KG1 (cell line): Measurements from ENCODE around the gene ACSM2A.
"Not testable (repeated sequence)": the region's sequence is repeated elsewhere in the genome, so short reads cannot be mapped to it uniquely, and the experiment has no call there.

Source experiments
- DNase-seq: peaks from one replicate; lab custom pipeline; 2025; lab: John Stamatoyannopoulos, UW

The ACSM2A gene

GRCh38 chr16:20451364-20451763, at the start of gene ACSM2A:
ACSM2A (plus strand) TSS chr16:20451521; CDS start chr16:20460115, 8,594 bp downstream.
- not testable (repeated sequence) for DNase-seq

- DNase-seq = no peak
These were observed 48.7 kb upstream of the ACSM2A start for GRCh38 chr16:20402651-20403050.

DNA sequence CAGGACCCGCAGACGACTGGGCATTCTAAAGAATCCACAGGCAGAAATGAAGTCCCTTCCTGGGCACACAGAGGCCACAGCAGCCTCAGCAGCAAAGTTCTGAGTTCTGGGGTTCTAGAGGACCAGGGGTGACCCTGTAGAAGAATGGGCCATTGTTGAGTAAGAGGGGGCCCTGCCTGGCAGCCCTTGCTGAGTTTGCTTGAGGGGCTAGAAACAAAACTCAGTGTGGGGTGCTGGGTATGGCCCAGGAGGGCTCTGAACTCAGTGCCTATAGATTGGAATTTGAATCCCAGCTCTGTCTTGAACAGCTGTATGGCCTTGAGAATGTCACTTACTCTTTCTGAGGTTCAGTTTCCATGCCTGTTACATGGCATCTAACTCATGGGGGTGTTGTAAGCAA, 46.7 kb upstream of the ACSM2A start, which contains the start of gene PDILT:
PDILT (minus strand) TSS at position 101 of the 400 bp plus-strand sequence. CDS start 5,437 bp downstream, outside the sequence.
- no peak for DNase-seq

GRCh38 chr16:20409398-20410120, 41.8 kb upstream of the ACSM2A start, which contains the start of gene ACSM5:
ACSM5 (plus strand) TSS chr16:20409534; CDS start chr16:20411485, 1,951 bp downstream.
- no peak for DNase-seq

DNA sequence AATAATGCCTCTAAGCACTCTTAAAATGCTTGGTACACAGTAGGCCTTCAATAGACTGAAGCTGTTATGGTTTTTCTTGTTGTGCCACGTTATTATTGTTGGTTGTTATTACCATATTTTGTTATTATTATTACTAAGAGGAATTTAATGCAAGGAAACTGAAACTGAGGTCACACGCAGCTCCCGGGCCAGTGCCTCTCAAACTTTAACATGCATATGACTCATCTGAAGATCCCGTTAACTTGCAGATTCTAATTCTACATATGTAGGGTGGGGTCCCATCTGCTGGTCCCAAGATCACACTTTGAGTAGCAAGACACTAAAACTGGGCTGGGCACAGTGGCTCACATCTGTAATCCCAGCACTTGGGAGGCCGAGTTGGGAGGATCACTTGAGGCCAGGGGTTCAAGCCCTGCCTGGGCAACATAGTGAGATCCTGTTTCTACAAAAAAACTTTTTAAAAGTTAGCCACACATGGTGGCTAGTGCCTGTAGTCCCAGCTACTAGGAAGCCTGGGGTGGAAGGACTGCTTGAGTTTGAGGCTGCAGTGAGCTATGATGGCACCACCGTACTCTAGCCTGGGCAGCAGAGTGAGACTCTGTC, 41.1 kb upstream of the ACSM2A start:
- no peak for DNase-seq

GRCh38 chr16:20411055-20411454, 40.3 kb upstream of the ACSM2A start:
- no peak for DNase-seq

- no peak for DNase-seq
These were observed 35.8 kb upstream of the ACSM2A start for GRCh38 chr16:20415541-20415940.

- not testable (repeated sequence) for DNase-seq
These were observed 32.2 kb upstream of the ACSM2A start for GRCh38 chr16:20419093-20419492.

DNA sequence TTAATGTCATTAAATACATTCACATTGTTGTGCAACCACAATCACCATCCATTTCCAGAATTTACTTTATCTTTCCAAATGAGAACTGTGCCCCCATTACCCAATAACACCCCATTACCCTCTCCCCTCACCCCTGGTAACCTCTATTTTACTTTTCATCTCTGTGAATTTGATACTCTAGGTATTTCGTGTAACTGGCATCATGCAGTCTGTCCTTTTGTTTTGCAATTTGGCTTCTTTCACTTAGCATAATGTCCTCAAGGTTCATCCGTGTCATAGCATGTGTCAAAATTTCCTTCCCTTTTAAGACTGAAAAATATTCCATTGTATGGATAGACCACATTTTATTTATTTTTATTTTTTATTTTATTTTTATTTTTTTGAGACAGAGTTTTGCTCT, 29.6 kb upstream of the ACSM2A start:
- not testable (repeated sequence) for DNase-seq

- DNase-seq = not testable (repeated sequence)
These were observed 27.6 kb upstream of the ACSM2A start for GRCh38 chr16:20423772-20424128.

DNA sequence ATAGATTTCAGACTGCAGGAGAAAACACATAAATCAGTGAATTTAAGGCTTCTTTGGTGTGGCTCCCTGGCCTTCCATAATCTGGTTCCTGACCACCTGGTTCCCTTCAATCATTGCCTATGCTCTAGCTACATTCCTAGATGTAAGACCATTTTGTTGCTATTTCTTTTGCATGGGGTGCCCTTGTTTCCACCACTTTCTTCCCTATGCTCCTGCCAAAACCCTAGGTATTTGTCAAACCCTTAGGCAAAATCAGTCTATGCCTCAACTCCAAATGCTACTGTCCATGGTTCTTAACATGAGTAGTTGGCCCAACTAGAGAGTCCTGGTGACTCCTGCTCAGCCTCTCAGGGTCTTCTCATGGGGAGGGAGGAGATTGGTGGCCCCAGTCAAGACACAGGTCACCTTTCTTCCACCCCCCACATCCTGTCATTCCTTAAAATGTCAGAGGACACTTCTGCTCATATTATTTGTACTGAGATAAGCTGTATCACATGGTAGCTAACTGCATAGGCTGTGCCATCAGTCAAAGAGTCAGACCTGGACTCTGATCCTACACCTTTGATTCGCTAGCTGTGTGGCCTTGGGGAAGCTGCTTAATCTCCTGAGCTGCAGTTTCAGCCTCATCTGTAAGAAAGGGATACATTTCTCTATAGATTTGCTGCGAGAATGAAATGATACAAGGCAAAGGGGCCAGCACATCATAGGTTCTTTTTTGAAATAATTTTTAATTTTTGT, 27.0 kb upstream of the ACSM2A start:
- no peak for DNase-seq

GRCh38 chr16:20427401-20427797, 23.9 kb upstream of the ACSM2A start:
- DNase-seq = not testable (repeated sequence)

GRCh38 chr16:20429499-20429898, 21.8 kb upstream of the ACSM2A start:
- not testable (repeated sequence) for DNase-seq

GRCh38 chr16:20430480-20430879, 20.8 kb upstream of the ACSM2A start:
- not testable (repeated sequence) for DNase-seq

GRCh38 chr16:20430948-20431347, 20.4 kb upstream of the ACSM2A start:
- DNase-seq = no peak

GRCh38 chr16:20438950-20439349, 12.4 kb upstream of the ACSM2A start:
- not testable (repeated sequence) for DNase-seq

DNA sequence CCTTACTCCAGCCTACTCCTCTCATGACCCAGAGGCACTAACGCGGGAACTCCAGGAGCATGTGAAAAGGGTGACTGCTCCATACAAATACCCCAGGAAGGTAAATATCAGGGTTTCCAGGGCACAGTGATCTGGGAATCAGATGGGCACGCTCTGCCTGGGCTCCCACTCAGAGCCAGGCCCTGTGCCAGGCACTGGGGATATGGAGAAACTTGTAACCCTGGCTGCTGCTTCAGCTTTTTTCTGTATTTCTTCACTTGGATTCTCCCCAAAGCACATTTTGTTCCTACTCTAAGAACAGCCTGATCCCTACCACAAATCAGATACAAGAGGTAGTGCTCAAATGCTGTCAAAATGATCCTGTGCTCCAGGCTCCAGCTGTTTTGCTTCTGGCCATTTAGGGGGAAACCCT, 11.5 kb upstream of the ACSM2A start:
- DNase-seq = not testable (repeated sequence)

DNA sequence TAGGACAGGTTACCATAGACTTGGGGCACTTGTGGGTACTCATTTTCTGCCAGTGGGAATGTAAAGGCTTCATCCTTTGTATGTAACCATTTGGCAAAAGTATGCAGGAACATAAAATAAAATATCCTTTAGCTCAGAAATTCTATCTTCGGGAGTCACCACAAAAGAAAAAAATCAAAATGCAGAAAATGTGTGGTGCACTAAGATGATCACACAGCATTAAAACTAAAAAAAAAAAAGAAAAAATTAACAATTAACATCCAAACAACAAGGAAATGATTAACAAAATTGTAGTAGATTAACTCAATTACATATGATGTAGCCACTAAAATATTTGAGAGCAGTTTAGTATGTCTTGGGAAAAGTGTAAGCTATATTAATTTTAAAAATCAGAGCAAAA, 10.6 kb upstream of the ACSM2A start:
- DNase-seq = not testable (repeated sequence)

GRCh38 chr16:20441191-20441590, 10.1 kb upstream of the ACSM2A start:
- no peak for DNase-seq

DNA sequence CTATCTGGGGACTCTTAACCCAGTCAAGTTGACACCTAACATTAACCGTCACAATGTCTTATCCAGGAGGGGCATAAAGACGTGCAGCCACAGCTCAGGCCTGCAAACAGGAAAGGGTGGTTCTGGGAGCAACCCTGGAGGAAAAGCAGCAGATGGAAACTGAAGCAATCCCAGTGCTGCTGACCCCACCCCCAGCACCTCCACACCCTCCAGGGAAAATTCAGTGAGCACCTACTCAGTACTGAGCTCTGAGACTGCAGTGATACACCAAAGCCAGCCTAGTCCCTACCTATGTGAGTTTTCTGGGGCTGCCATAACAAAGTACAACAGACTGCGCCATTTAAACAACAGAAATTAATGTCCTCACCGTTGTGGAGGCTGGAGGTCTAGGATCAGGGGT, 9.5 kb upstream of the ACSM2A start:
- DNase-seq = not testable (repeated sequence)

GRCh38 chr16:20446652-20447393, 4.5 kb upstream of the ACSM2A start:
- not testable (repeated sequence) for DNase-seq

DNA sequence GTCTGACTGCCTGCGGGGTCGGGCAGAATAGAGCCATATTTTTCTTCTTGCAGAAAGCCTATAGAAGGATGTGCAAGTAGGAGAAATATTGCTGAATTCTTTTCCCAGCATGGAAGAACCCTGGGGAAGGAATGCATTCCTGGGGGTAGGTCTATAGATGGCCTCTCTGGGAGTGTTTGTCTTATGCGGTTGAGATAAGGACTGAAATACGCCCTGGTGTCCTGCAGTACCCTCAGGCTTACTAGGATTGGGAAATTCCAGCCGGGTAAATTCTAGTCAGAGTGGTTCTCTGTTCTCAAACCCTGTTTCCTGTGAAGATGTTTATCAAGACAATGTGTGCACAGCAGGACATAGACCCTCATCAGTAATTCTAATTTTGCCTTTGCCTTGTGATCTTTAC, 2.3 kb downstream of the ACSM2A start:
- DNase-seq = not testable (repeated sequence)
